HG03432 (cell line): ENCODE measurements around the gene ZGPAT.
A peak's percentile ranks its signal among the peaks of the same experiment; 100 is the strongest.

Source experiments
- ATAC-seq: cut with Tn5 transposase; IDR thresholded peaks from one replicate; pipeline ENCODE4 v1.9.1; 2021; ENCODE audit warnings: mild to moderate bottlenecking, moderate library complexity; ENCODE audit not compliant: unreplicated experiment

Gene ZGPAT

GRCh38 chr20:63732118-63733095, 24.6 kb downstream of the ZGPAT start:
- ATAC-seq: no peak

GRCh38 chr20:63733117-63733516, 25.3 kb downstream of the ZGPAT start:
- ATAC-seq: no peak

GRCh38 chr20:63733579-63734081, 25.8 kb downstream of the ZGPAT start:
- ATAC-seq: no peak

- no peak for ATAC-seq
These were observed 26.5 kb downstream of the ZGPAT start for GRCh38 chr20:63734111-63734945.

GRCh38 chr20:63734946-63735858, 27.4 kb downstream of the ZGPAT start:
- no peak for ATAC-seq

- no peak for ATAC-seq
These were observed 28.2 kb downstream of the ZGPAT start, which contains the start of gene LIME1 for GRCh38 chr20:63735859-63736718. Gene LIME1 (plus strand): TSS chr20:63736664. CDS start chr20:63737550, 886 bp downstream.

GRCh38 chr20:63736893-63737694, 29.3 kb downstream of the ZGPAT start:
- no peak for ATAC-seq

- no peak for ATAC-seq
These were observed 29.8 kb downstream of the ZGPAT start for GRCh38 chr20:63737695-63737944.

- ATAC-seq: no peak
These were observed 30.3 kb downstream of the ZGPAT start for GRCh38 chr20:63737945-63738686.

GRCh38 chr20:63738687-63739129, 30.9 kb downstream of the ZGPAT start:
- no peak for ATAC-seq

GRCh38 chr20:63739130-63740069, 31.6 kb downstream of the ZGPAT start, which contains the start of gene SLC2A4RG:
Gene SLC2A4RG (plus strand): TSS chr20:63739776. CDS start chr20:63739913, 137 bp downstream.
- ATAC-seq: peak; percentile 53

- ATAC-seq: peak; percentile 20
These were observed 32.3 kb downstream of the ZGPAT start for GRCh38 chr20:63740070-63740626.

- no peak for ATAC-seq
These were observed 33.0 kb downstream of the ZGPAT start for GRCh38 chr20:63740627-63741353.

GRCh38 chr20:63741354-63741675, 33.5 kb downstream of the ZGPAT start:
- ATAC-seq: no peak

GRCh38 chr20:63741676-63742380, 34.0 kb downstream of the ZGPAT start:
- ATAC-seq: no peak
